Adrenal gland (tissue), 5 donors: ENCODE measurements around the gene KIF26A.

Experiments used
- CTCF ChIP-seq, 6 experiments: fragments of 450-650 bp in 4 of 6; fragments of 200-600 bp in 2 of 6; sonication (generic) in 1 of 6; IDR thresholded peaks; 1 replicate in 5 of 6; 2 replicates in 1 of 6; pipeline versions ENCODE4 v1.5.1 to v1.8.0; 2016 to 2021; ENCODE audit warnings: antibody characterized with exemption in 6 of 6, mild to moderate bottlenecking in 2 of 6, moderate library complexity in 1 of 6
- POLR2A ChIP-seq, 2 donors: fragments of 450-650 bp; IDR thresholded peaks; one replicate each; pipeline ENCODE4 v1.6.1; 2017; ENCODE audit warnings: antibody characterized with exemption in 2 of 2, mild to moderate bottlenecking in 2 of 2, moderate library complexity in 1 of 2
- donor health status: DM: no; HTN: no; CAD: no.

GRCh38 chr14:104106471-104106991, 31.9 kb upstream of the KIF26A start:
- TF ChIP-seq CTCF (IDR thresholded peaks at IDR 0.05), result no peak
- TF ChIP-seq POLR2A (IDR thresholded peaks at IDR 0.05), result no peak
